ENCODE results near the gene SELE.

Gene SELE

DNA sequence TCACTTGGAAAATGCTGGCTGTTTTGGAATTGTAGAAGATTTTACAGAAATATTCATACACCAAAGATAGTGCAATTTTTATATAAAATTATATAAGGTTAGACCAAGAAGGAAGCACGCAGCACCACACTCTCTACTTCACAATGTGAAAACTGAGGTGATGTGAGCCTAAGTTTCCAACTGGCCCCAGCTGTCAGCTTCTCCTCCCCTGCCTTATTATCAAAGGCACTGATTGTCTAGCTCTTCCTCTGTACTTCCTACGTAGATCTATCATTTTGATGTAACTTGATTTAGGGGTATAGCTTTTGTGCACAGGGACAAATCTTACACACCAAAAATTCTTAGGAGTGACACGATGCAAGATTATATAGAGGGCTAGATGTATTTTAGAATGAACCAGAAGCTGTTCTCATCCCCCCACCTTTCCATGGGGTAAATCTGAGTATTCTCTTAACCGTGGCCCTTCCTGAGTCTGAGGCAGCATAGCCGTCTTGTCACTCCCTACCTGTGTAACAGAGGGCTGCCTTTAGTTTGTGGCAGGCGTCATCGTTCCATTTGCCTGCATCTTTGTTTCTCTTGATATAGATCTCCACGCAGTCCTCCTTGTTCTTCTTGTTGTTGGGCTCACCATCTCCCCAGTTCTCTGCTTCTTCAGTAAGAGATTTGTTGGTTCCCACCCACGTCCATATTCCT, 25.8 kb downstream of the SELE start:
- TF ChIP-seq, protein P1, sequence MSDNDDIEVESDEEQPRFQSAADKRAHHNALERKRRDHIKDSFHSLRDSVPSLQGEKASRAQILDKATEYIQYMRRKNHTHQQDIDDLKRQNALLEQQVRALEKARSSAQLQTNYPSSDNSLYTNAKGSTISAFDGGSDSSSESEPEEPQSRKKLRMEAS (IDR thresholded peaks at IDR 0.05): no peak
- TF ChIP-seq ZBTB7A (IDR thresholded peaks at IDR 0.05; ENCODE audit: low read depth) (no peak), TAF1 (IDR thresholded peaks at IDR 0.05; ENCODE audit: low read depth) (no peak), NFIC (IDR thresholded peaks at IDR 0.05) (no peak), RAD21 (IDR thresholded peaks at IDR 0.05; ENCODE audit: low read depth) (no peak), TEAD4 (IDR thresholded peaks at IDR 0.05) (no peak), FOXM1 (IDR thresholded peaks at IDR 0.05; ENCODE audit: borderline replicate concordance, low read depth) (no peak), YY1 (IDR thresholded peaks at IDR 0.05; ENCODE audit: low read depth) (no peak), CEBPB (IDR thresholded peaks at IDR 0.05) (no peak), TCF12 (IDR thresholded peaks at IDR 0.05; ENCODE audit: low read depth) (no peak), EP300 (IDR thresholded peaks at IDR 0.05; ENCODE audit: borderline replicate concordance) (no peak), EGR1 (IDR thresholded peaks at IDR 0.05) (no peak), CREB1 (IDR thresholded peaks at IDR 0.05; ENCODE audit: low read depth) (no peak)
- TF ChIP-seq, protein P2, sequence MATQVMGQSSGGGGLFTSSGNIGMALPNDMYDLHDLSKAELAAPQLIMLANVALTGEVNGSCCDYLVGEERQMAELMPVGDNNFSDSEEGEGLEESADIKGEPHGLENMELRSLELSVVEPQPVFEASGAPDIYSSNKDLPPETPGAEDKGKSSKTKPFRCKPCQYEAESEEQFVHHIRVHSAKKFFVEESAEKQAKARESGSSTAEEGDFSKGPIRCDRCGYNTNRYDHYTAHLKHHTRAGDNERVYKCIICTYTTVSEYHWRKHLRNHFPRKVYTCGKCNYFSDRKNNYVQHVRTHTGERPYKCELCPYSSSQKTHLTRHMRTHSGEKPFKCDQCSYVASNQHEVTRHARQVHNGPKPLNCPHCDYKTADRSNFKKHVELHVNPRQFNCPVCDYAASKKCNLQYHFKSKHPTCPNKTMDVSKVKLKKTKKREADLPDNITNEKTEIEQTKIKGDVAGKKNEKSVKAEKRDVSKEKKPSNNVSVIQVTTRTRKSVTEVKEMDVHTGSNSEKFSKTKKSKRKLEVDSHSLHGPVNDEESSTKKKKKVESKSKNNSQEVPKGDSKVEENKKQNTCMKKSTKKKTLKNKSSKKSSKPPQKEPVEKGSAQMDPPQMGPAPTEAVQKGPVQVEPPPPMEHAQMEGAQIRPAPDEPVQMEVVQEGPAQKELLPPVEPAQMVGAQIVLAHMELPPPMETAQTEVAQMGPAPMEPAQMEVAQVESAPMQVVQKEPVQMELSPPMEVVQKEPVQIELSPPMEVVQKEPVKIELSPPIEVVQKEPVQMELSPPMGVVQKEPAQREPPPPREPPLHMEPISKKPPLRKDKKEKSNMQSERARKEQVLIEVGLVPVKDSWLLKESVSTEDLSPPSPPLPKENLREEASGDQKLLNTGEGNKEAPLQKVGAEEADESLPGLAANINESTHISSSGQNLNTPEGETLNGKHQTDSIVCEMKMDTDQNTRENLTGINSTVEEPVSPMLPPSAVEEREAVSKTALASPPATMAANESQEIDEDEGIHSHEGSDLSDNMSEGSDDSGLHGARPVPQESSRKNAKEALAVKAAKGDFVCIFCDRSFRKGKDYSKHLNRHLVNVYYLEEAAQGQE (IDR thresholded peaks at IDR 0.05; ENCODE audit: low read depth): no peak
- TF ChIP-seq, protein P3, sequence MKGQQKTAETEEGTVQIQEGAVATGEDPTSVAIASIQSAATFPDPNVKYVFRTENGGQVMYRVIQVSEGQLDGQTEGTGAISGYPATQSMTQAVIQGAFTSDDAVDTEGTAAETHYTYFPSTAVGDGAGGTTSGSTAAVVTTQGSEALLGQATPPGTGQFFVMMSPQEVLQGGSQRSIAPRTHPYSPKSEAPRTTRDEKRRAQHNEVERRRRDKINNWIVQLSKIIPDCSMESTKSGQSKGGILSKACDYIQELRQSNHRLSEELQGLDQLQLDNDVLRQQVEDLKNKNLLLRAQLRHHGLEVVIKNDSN (IDR thresholded peaks at IDR 0.05): no peak

DNA sequence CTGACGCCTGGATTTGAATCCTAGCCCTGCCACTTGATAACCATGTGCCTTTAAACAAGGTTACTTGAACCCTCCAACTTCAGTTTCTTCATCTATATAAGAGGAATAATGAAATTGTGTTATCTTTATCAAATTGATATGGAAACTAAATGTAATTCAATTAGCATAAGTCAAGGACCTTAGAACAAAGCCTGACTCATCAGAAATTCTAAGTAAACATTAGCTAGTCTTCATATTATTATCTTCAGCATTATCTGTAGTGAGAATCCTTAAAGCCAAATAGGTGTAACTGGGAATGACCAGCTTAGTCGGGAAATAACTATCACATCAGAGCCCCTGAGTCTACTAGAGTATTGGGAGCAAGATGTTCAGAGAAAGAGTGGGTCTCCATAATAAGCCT, 29.1 kb downstream of the SELE start:
- TF ChIP-seq YY1 (IDR thresholded peaks at IDR 0.05; ENCODE audit: low read depth) (no peak), FOXM1 (IDR thresholded peaks at IDR 0.05; ENCODE audit: borderline replicate concordance, low read depth) (no peak), ZBTB7A (IDR thresholded peaks at IDR 0.05; ENCODE audit: low read depth) (no peak), RAD21 (IDR thresholded peaks at IDR 0.05; ENCODE audit: low read depth) (no peak), NFIC (IDR thresholded peaks at IDR 0.05) (no peak), CREB1 (IDR thresholded peaks at IDR 0.05; ENCODE audit: low read depth) (no peak), EGR1 (IDR thresholded peaks at IDR 0.05) (no peak), TAF1 (IDR thresholded peaks at IDR 0.05; ENCODE audit: low read depth) (no peak), EP300 (IDR thresholded peaks at IDR 0.05; ENCODE audit: borderline replicate concordance) (no peak), CEBPB (IDR thresholded peaks at IDR 0.05) (no peak), TEAD4 (IDR thresholded peaks at IDR 0.05) (no peak), TCF12 (IDR thresholded peaks at IDR 0.05; ENCODE audit: low read depth) (no peak)
- TF ChIP-seq, protein P1 (IDR thresholded peaks at IDR 0.05): no peak
- TF ChIP-seq, protein P3 (IDR thresholded peaks at IDR 0.05): no peak
- TF ChIP-seq, protein P2 (IDR thresholded peaks at IDR 0.05; ENCODE audit: low read depth): no peak

DNA sequence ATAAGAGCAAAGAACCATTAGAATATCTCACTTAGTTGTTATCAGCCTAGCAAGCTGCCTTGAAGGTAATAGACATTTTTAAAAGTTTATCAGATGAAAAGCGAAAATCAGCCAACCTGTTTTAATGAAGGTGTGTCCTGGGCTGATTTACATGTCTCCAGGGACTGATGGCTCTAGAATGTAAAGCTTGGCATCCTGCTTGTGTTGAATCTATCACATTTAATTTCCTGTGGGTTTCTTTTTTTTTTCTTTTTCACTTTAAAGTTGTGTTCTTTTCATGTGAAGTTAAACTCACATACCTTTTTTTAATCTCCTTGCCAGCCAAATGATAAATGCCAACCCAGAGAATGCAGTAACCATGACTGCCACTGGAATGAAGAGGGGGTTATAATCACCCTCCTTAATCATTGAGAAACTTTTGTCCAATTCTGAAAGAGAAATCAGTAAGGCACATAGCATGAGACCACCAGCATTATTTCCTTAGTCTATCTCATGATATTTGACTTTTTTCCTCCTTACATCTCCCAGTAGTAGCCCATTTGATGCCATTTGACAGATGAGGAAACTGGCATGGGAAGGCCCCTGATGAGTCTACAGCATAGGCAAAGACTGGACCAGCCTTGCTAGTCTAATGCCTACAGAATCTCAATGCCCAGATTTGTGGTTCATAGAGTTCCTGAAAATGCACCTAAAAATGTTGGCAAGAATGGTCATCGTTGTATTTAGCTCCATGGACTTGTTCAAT, 32.4 kb downstream of the SELE start:
- TF ChIP-seq NFIC (IDR thresholded peaks at IDR 0.05): no peak

DNA sequence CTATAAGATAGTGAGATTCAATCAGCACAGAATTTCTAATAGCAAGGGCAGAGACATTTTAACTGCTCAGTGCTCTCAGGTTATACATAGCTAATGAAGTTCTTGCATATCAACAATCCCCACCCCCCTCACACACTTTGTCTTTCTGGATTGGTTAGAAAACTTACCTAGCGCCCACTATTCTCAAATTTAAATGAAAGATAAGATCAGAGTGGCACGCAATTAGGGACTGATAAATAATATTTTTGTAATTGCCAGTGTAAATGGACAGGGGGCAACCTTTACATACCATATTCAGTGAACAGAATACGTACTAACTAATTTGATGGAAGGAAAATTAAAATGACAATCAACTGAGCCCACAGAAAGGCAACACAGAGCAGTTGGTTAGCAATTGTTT, 34.2 kb downstream of the SELE start:
- TF ChIP-seq TAF1 (IDR thresholded peaks at IDR 0.05; ENCODE audit: low read depth) (no peak), RAD21 (IDR thresholded peaks at IDR 0.05; ENCODE audit: low read depth) (peak; percentile 23; the same call in 1 of the 2 replicates)

DNA sequence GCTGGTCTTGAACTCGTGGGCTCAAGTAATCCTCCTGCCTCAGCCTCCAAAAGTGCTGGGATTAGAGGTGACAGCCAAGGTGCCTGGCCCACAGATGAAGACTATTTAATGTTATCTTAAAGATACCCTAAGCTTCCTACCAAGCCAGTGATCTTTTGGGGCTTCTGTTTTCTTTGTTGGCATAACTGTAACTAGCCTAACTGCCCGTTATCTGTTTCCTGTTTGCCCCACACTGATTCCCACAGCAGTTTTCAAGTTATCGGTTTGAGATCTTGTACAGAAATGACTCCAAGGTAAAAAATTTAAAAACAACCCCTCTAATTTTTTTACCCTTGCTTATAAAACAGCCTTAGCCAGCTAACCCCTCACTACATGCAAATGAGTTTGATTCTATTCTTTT, 34.9 kb downstream of the SELE start:
- no peak for TF ChIP-seq TAF1 (IDR thresholded peaks at IDR 0.05; ENCODE audit: low read depth)
- no peak for TF ChIP-seq EGR1 (IDR thresholded peaks at IDR 0.05)
- TF ChIP-seq, protein P3 (IDR thresholded peaks at IDR 0.05): no peak
- TF ChIP-seq, protein P2 (IDR thresholded peaks at IDR 0.05; ENCODE audit: low read depth): no peak
- no peak for TF ChIP-seq RAD21 (IDR thresholded peaks at IDR 0.05; ENCODE audit: low read depth)
- TF ChIP-seq ZBTB7A (IDR thresholded peaks at IDR 0.05; ENCODE audit: low read depth): no peak

All from Ishikawa (cell line).